ENCODE results near the gene USP33. TPM values are rescaled to one million over a fixed set of nuclear protein-coding genes. Genes with fewer than 3 reads are reported as not detected.

The USP33 gene
- total and polyA plus RNA-seq, 2 of the 13 experiments (the other 11 are each of a cell fraction or from before 2014, with no cell fraction given), result 32.0 to 49.1 TPM

DNA sequence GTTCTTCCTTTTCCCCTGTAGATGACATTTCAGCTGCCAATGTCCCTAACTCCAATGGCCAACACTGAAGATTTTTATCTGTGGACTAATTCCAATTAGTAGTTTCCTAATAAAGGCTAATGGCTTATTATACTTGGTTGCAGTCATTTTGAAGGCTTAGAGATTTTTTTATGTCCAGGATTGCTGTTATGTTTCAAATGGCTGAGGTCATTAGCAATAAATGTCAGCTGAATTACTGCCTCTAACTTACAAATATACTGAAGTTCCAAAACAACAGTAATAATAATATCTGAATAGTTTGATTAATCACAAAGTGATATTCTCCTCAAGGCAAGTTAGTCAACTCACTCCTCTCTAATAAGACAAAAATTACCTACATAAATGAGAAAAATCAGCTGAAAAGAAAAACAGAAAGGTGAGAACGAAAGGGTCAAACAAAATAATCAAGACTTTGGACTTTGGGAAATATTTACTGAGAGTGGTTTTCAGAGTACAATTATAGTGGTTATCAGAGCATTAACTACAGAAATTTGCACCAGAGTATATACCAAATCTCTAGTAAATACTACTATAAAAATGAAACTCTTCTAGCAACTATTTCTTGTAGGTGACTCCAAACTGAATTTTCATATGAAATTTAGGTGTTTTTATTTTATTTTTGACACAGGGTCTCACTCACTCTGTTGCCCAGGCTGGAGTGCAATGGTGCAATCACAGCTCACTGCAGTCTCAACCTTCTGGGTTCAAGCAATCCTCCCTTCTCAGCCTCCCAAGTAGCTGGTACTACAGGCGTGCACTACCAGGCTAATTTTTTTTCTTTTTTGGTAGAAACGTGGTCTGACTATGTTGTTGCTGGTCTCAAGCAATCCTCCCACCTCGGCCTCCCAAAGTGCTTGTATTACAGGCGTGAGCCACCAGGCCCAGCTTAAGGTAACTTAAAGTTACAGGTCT is 80.7 kb downstream of the USP33 start (continued):
- TF ChIP-seq, protein P1, sequence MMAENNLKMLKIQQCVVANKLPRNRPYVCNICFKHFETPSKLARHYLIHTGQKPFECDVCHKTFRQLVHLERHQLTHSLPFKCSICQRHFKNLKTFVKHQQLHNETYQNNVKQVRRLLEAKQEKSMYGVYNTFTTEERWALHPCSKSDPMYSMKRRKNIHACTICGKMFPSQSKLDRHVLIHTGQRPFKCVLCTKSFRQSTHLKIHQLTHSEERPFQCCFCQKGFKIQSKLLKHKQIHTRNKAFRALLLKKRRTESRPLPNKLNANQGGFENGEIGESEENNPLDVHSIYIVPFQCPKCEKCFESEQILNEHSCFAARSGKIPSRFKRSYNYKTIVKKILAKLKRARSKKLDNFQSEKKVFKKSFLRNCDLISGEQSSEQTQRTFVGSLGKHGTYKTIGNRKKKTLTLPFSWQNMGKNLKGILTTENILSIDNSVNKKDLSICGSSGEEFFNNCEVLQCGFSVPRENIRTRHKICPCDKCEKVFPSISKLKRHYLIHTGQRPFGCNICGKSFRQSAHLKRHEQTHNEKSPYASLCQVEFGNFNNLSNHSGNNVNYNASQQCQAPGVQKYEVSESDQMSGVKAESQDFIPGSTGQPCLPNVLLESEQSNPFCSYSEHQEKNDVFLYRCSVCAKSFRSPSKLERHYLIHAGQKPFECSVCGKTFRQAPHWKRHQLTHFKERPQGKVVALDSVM (CRISPR knock-in tag; IDR thresholded peaks at IDR 0.05), result peak; percentile 100
- TF ChIP-seq MEF2D (CRISPR knock-in tag; IDR thresholded peaks at IDR 0.05) (no peak), ZEB1 (IDR thresholded peaks at IDR 0.05; ENCODE audit: insufficient replicate concordance, low read depth) (no peak), FOXJ3 (CRISPR knock-in tag; IDR thresholded peaks at IDR 0.05; ENCODE audit: borderline replicate concordance) (peak; percentile 53; the same call in 1 of the 2 replicates), IRX3 (CRISPR knock-in tag; IDR thresholded peaks at IDR 0.05; ENCODE audit: borderline replicate concordance, low read depth) (no peak), RCOR2 (CRISPR knock-in tag; IDR thresholded peaks at IDR 0.05) (0 out of 2 replicates have a peak, but pooled peaks have one; percentile 26), ZSCAN30 (CRISPR knock-in tag; IDR thresholded peaks at IDR 0.05) (no peak), NR2F6 (IDR thresholded peaks at IDR 0.05) (0 out of 2 replicates have a peak, but pooled peaks have one; percentile 35), NR2F6 (CRISPR knock-in tag; IDR thresholded peaks at IDR 0.05) (no peak), ZNF782 (CRISPR knock-in tag; IDR thresholded peaks at IDR 0.05; ENCODE audit: borderline replicate concordance) (no peak), ADNP (CRISPR knock-in tag; IDR thresholded peaks at IDR 0.05) (peak; percentile 89), JARID2 (CRISPR knock-in tag; IDR thresholded peaks at IDR 0.05; ENCODE audit: insufficient replicate concordance) (no peak), CREM (IDR thresholded peaks at IDR 0.05) (peak; percentile 15; the same call in 1 of the 2 replicates), CREM (CRISPR knock-in tag; IDR thresholded peaks at IDR 0.05) (no peak)
- TF ChIP-seq, protein P2, sequence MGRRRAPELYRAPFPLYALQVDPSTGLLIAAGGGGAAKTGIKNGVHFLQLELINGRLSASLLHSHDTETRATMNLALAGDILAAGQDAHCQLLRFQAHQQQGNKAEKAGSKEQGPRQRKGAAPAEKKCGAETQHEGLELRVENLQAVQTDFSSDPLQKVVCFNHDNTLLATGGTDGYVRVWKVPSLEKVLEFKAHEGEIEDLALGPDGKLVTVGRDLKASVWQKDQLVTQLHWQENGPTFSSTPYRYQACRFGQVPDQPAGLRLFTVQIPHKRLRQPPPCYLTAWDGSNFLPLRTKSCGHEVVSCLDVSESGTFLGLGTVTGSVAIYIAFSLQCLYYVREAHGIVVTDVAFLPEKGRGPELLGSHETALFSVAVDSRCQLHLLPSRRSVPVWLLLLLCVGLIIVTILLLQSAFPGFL (CRISPR knock-in tag; IDR thresholded peaks at IDR 0.05), result no peak
- TF ChIP-seq, protein P3, sequence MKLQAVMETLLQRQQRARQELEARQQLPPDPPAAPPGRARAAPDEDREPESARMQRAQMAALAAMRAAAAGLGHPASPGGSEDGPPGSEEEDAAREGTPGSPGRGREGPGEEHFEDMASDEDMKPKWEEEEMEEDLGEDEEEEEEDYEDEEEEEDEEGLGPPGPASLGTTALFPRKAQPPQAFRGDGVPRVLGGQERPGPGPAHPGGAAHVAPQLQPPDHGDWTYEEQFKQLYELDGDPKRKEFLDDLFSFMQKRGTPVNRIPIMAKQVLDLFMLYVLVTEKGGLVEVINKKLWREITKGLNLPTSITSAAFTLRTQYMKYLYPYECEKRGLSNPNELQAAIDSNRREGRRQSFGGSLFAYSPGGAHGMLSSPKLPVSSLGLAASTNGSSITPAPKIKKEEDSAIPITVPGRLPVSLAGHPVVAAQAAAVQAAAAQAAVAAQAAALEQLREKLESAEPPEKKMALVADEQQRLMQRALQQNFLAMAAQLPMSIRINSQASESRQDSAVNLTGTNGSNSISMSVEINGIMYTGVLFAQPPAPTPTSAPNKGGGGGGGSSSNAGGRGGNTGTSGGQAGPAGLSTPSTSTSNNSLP (IDR thresholded peaks at IDR 0.05; ENCODE audit: low read depth, low read length), result peak; percentile 52
- TF ChIP-seq, protein P4, sequence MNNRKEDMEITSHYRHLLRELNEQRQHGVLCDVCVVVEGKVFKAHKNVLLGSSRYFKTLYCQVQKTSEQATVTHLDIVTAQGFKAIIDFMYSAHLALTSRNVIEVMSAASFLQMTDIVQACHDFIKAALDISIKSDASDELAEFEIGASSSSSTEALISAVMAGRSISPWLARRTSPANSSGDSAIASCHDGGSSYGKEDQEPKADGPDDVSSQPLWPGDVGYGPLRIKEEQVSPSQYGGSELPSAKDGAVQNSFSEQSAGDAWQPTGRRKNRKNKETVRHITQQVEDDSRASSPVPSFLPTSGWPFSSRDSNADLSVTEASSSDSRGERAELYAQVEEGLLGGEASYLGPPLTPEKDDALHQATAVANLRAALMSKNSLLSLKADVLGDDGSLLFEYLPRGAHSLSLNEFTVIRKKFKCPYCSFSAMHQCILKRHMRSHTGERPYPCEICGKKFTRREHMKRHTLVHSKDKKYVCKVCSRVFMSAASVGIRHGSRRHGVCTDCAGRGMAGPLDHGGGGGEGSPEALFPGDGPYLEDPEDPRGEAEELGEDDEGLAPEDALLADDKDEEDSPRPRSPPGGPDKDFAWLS (CRISPR knock-in tag; IDR thresholded peaks at IDR 0.05; ENCODE audit: borderline replicate concordance), result no peak
